Esophagus mucosa (tissue), 1 donor: ENCODE results near the gene CLBA1. TPM values are rescaled to one million over a fixed set of nuclear protein-coding genes. Genes with fewer than 3 reads are reported as not detected.

Experiments
- ATAC-seq: fragments of 200-7000 bp; cut with Tn5 transposase; one replicate; pipeline ENCODE4 v1.9.1; 2020
- total RNA-seq: library from RNA; stranded (reverse); gene quantifications from one replicate; pipeline ENCODE4 v1.2.4, GENCODE V29; 2023
- donor health status: DM: yes; HTN: yes; CAD: no.

The CLBA1 gene
- total RNA-seq, 1 donor from 2014 or later = 8.2 TPM

GRCh38 chr14:105006831-105007592 lies 21.4 kb downstream of the CLBA1 start:
- ATAC-seq = no peak

GRCh38 chr14:105007593-105008264 lies 22.1 kb downstream of the CLBA1 start:
- ATAC-seq = no peak

- ATAC-seq = no peak
Observed at GRCh38 chr14:105010106-105010505, 24.5 kb downstream of the CLBA1 start.

GRCh38 chr14:105010891-105011291 lies 25.3 kb downstream of the CLBA1 start:
- ATAC-seq = no peak

GRCh38 chr14:105011312-105011990 lies 25.9 kb downstream of the CLBA1 start:
- no peak for ATAC-seq

GRCh38 chr14:105012171-105012985 lies 26.8 kb downstream of the CLBA1 start:
- no peak for ATAC-seq

GRCh38 chr14:105013150-105013785 lies 27.7 kb downstream of the CLBA1 start:
- no peak for ATAC-seq

GRCh38 chr14:105014032-105014431 lies 28.4 kb downstream of the CLBA1 start:
- ATAC-seq = peak; percentile 2

GRCh38 chr14:105014631-105015030 lies 29.0 kb downstream of the CLBA1 start:
- no peak for ATAC-seq

- ATAC-seq = no peak
Observed at GRCh38 chr14:105015242-105015641, 29.7 kb downstream of the CLBA1 start.

- ATAC-seq = peak; percentile 65
Observed at GRCh38 chr14:105015905-105016304, 30.3 kb downstream of the CLBA1 start.

- no peak for ATAC-seq
Observed at GRCh38 chr14:105018414-105018813, 32.8 kb downstream of the CLBA1 start.

GRCh38 chr14:105019861-105020814 lies 34.5 kb downstream of the CLBA1 start:
- ATAC-seq = peak; percentile 3

- peak; percentile 93 for ATAC-seq
Observed at GRCh38 chr14:105020815-105021655, 35.4 kb downstream of the CLBA1 start, which contains the start of gene CDCA4. Gene CDCA4, minus strand, starts transcription at chr14:105021083. Its CDS starts 9,154 bp downstream, at chr14:105011929.

GRCh38 chr14:105021656-105022275 lies 36.2 kb downstream of the CLBA1 start:
- ATAC-seq = peak; percentile 2

GRCh38 chr14:105022276-105022670 lies 36.7 kb downstream of the CLBA1 start:
- no peak for ATAC-seq

GRCh38 chr14:105023144-105023543 lies 37.6 kb downstream of the CLBA1 start:
- ATAC-seq = no peak

GRCh38 chr14:105023791-105024480 lies 38.3 kb downstream of the CLBA1 start:
- no peak for ATAC-seq

- ATAC-seq = no peak
Observed at GRCh38 chr14:105025429-105025828, 39.8 kb downstream of the CLBA1 start.
